Activated CD4-positive, alpha-beta T cell treated with anti-CD3 and anti-CD28 coated beads, Interleukin-2, amount 10 ng/mL, durations not matched to agents 7 days and 5 days (primary cell): ENCODE results near the gene CAPN12. TPM values are rescaled to one million over a fixed set of nuclear protein-coding genes. Genes with fewer than 3 reads are reported as not detected.

Experiments used
- CTCF ChIA-PET: fragments of 350-600 bp; sonication (Branson Sonifier 250); formaldehyde crosslinking; loops from one replicate; lab custom pipeline; 2021; ENCODE audit warnings: antibody characterized with exemption; lab: Charles Lee
- POLR2A ChIA-PET: fragments of 350-600 bp; sonication (Branson Sonifier 250); formaldehyde crosslinking; loops from one replicate; lab custom pipeline; 2021; ENCODE audit warnings: antibody characterized with exemption; lab: Charles Lee
- DNase-seq: peaks from one replicate; pipeline ENCODE4 v3.0.0-alpha.2; 2020
- H3K27ac Mint-ChIP-seq: one replicate; pipeline ENCODE4 v1.8.0; 2021; ENCODE audit warnings: mild to moderate bottlenecking, moderate library complexity, mixed read lengths
- H3K27me3 Mint-ChIP-seq: one replicate; pipeline ENCODE4 v1.8.0; 2021; ENCODE audit warnings: mixed read lengths
- H3K36me3 Mint-ChIP-seq: one replicate; pipeline ENCODE4 v1.8.0; 2021; ENCODE audit warnings: low read depth, mixed read lengths
- H3K4me1 Mint-ChIP-seq: one replicate; pipeline ENCODE4 v1.8.0; 2021; ENCODE audit warnings: mixed read lengths
- H3K4me3 Mint-ChIP-seq: one replicate; pipeline ENCODE4 v1.8.0; 2021; ENCODE audit warnings: mild to moderate bottlenecking, moderate library complexity, mixed read lengths
- H3K9me3 Mint-ChIP-seq: one replicate; pipeline ENCODE4 v1.8.0; 2021; ENCODE audit warnings: mixed read lengths
- total RNA-seq, 2 experiments: library from RNA; stranded (reverse); gene quantifications; one replicate each; pipeline ENCODE4 v1.2.3, GENCODE V29; 2021

The CAPN12 gene
- total RNA-seq, 2 experiments from 2014 or later = 3.5 to 3.7 TPM

GRCh38 chr19:38707512-38708114 lies 36.7 kb downstream of the CAPN12 start:
- ChIA-PET POLR2A (no interaction called here), CTCF (no interaction called here)
- Mint-ChIP-seq H3K27me3 (no peaks in the 10 kb centered on the region), H3K4me3 (no peak overlapping the region), H3K4me1 (no peaks in the 10 kb centered on the region), H3K9me3 (no peaks in the 10 kb centered on the region), H3K36me3 (peaks cover 32% of the 10 kb centered on the region), H3K27ac (no peak overlapping the region)
- DNase-seq = no peak

DNA sequence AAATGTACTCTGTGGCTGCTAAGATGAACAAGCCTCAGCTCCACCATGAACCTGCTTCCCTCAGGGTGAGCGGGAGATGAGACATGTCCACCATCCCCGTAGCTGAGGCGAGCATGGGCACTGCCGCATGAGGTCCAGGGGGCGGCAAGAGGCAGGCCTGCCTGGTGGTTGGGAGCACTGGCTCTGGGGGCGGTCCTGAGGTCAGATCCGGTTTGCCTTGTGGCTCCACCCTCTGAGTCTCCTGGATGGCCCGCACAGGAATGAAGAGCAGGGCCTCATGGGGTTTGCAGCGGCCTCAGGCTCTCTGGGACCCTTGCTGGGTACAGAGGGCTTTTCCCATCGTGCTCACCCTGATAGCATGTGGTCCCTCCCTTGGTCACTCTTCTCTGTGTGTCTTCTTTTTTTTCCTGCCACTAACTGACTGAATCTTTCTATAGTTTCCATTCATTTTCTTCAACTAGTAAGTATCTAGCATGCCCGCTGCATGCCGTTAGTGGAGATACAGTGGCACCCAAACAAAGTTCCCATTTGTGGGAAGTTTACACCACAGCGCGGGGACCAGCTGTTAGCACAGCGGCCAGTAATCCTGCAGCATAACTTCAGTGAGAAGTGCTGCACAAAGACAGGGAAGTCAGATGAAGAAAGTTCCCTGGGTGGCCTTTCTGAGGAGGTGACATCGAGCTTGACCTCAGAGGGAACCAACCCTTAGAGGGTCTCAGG lies 37.3 kb downstream of the CAPN12 start:
- ChIA-PET POLR2A (interaction anchor here (0.7 kb wide), 1 partner anchor 45 kb away, joined by 3 read pairs; no protein-coding TSS in a partner anchor), CTCF (no interaction called here)
- DNase-seq = no peak
- no peak overlapping the region for H3K27ac Mint-ChIP-seq
- no peak overlapping the region for H3K4me3 Mint-ChIP-seq
- no peaks in the 10 kb centered on the region for H3K27me3 Mint-ChIP-seq
- no peaks in the 10 kb centered on the region for H3K4me1 Mint-ChIP-seq
- peaks cover 32% of the 10 kb centered on the region for H3K36me3 Mint-ChIP-seq
- H3K9me3 Mint-ChIP-seq = no peaks in the 10 kb centered on the region

- no peak overlapping the region for H3K27ac Mint-ChIP-seq
- CTCF ChIA-PET = interaction anchor here (0.9 kb wide), 1 partner anchor 10 kb away, joined by 3 read pairs; no protein-coding TSS in a partner anchor
Measured at GRCh38 chr19:38705197-38706019, 38.9 kb downstream of the CAPN12 start.

GRCh38 chr19:38704488-38705026 lies 39.7 kb downstream of the CAPN12 start:
- H3K27ac Mint-ChIP-seq = no peak overlapping the region
- H3K4me1 Mint-ChIP-seq = no peaks in the 10 kb centered on the region
- no peaks in the 10 kb centered on the region for H3K27me3 Mint-ChIP-seq
- no peak for DNase-seq
- ChIA-PET POLR2A (no interaction called here), CTCF (interaction anchor here (1.2 kb wide), 1 partner anchor 18 kb away, joined by 3 read pairs; no protein-coding TSS in a partner anchor)
- H3K36me3 Mint-ChIP-seq = peaks cover 34% of the 10 kb centered on the region
- no peak overlapping the region for H3K4me3 Mint-ChIP-seq
- H3K9me3 Mint-ChIP-seq = no peaks in the 10 kb centered on the region

More at GRCh38 chr19:38705197-38706019, 38.9 kb downstream of the CAPN12 start:
- H3K4me1 Mint-ChIP-seq = no peaks in the 10 kb centered on the region
- H3K36me3 Mint-ChIP-seq = peaks cover 33% of the 10 kb centered on the region
- no peak overlapping the region for H3K4me3 Mint-ChIP-seq
- no peaks in the 10 kb centered on the region for H3K9me3 Mint-ChIP-seq
- POLR2A ChIA-PET = no interaction called here
- no peak for DNase-seq
- H3K27me3 Mint-ChIP-seq = no peaks in the 10 kb centered on the region

GRCh38 chr19:38703509-38703908 lies 40.8 kb downstream of the CAPN12 start:
- H3K27ac Mint-ChIP-seq = peak overlapping the region; percentile 57
- POLR2A ChIA-PET = no interaction called here
- CTCF ChIA-PET = interaction anchor here (0.8 to 1.2 kb wide), 2 partner anchors 10 to 17 kb away, joined by 3 read pairs; no protein-coding TSS in a partner anchor
- peaks cover 4% of the 10 kb centered on the region for H3K4me1 Mint-ChIP-seq
- DNase-seq = no peak
- H3K36me3 Mint-ChIP-seq = peaks cover 31% of the 10 kb centered on the region
- no peak overlapping the region for H3K4me3 Mint-ChIP-seq
- H3K27me3 Mint-ChIP-seq = no peaks in the 10 kb centered on the region
- no peaks in the 10 kb centered on the region for H3K9me3 Mint-ChIP-seq

- no peak for DNase-seq
- CTCF ChIA-PET = interaction anchor here (0.6 kb wide), 1 partner anchor 132 kb away, joined by 4 read pairs; no protein-coding TSS in a partner anchor
- Mint-ChIP-seq H3K4me3 (no peak overlapping the region), H3K36me3 (peaks cover 26% of the 10 kb centered on the region), H3K27me3 (no peaks in the 10 kb centered on the region), H3K27ac (no peak overlapping the region), H3K4me1 (peaks cover 13% of the 10 kb centered on the region), H3K9me3 (no peaks in the 10 kb centered on the region)
- POLR2A ChIA-PET = no interaction called here
Measured at GRCh38 chr19:38702278-38702677, 42.0 kb downstream of the CAPN12 start.

DNA sequence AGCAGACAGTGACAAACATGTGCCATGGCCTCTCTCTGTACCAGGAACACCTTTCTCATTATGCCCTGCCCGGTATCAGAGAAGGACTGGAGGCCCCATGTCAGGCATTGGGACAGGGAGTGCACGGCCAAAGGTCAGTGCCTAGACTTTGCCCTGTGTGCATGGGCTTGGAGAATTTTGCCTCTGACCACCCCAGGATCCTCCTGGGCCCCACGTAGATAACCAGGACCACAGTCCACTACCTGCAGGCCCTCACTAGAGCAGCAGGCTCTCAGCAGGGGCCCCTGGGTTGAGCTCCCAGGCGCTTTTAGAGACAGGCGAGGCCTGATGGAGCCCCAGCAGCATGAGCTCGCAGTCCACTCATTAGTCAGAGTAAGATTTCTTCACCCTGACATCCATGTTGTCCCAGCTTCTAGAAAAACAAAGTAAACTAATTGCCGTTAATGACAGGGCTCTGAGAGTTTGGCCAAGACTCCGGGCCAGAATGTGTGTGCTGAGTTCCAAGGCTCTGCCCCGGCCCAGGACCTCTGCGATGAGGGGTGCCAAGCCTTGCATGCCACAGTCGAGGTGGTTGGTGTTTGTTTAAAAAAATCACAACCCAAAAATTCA lies 42.7 kb downstream of the CAPN12 start:
- H3K27me3 Mint-ChIP-seq = no peaks in the 10 kb centered on the region

GRCh38 chr19:38700902-38701454 lies 43.3 kb downstream of the CAPN12 start:
- Mint-ChIP-seq H3K36me3 (peaks cover 20% of the 10 kb centered on the region), H3K27ac (no peak overlapping the region), H3K9me3 (no peaks in the 10 kb centered on the region), H3K4me3 (no peak overlapping the region), H3K4me1 (peaks cover 21% of the 10 kb centered on the region), H3K27me3 (no peaks in the 10 kb centered on the region)
- POLR2A ChIA-PET = no interaction called here
- no peak for DNase-seq
- CTCF ChIA-PET = interaction anchor here (0.6 kb wide), 1 partner anchor 15 kb away, joined by 4 read pairs; no protein-coding TSS in a partner anchor

More for the DNA sequence above, 42.7 kb downstream of the CAPN12 start:
- DNase-seq = no peak
- Mint-ChIP-seq H3K27ac (no peak overlapping the region), H3K36me3 (peaks cover 22% of the 10 kb centered on the region), H3K9me3 (no peaks in the 10 kb centered on the region), H3K4me1 (peaks cover 17% of the 10 kb centered on the region), H3K4me3 (no peak overlapping the region)
- POLR2A ChIA-PET = no interaction called here
- CTCF ChIA-PET = interaction anchor here (0.6 kb wide), 1 partner anchor 15 kb away, joined by 4 read pairs; no protein-coding TSS in a partner anchor

- H3K36me3 Mint-ChIP-seq = peaks cover 16% of the 10 kb centered on the region
- POLR2A ChIA-PET = no interaction called here
- CTCF ChIA-PET = interaction anchor here (1.0 to 1.4 kb wide), 2 partner anchors 14 to 20 kb away, joined by 3 read pairs; no protein-coding TSS in a partner anchor
- no peaks in the 10 kb centered on the region for H3K9me3 Mint-ChIP-seq
- H3K27me3 Mint-ChIP-seq = no peaks in the 10 kb centered on the region
- H3K4me1 Mint-ChIP-seq = peaks cover 25% of the 10 kb centered on the region
- H3K27ac Mint-ChIP-seq = peak overlapping the region; percentile 13
- DNase-seq = no peak
- no peak overlapping the region for H3K4me3 Mint-ChIP-seq
Measured at GRCh38 chr19:38700350-38700901, 43.8 kb downstream of the CAPN12 start.

DNA sequence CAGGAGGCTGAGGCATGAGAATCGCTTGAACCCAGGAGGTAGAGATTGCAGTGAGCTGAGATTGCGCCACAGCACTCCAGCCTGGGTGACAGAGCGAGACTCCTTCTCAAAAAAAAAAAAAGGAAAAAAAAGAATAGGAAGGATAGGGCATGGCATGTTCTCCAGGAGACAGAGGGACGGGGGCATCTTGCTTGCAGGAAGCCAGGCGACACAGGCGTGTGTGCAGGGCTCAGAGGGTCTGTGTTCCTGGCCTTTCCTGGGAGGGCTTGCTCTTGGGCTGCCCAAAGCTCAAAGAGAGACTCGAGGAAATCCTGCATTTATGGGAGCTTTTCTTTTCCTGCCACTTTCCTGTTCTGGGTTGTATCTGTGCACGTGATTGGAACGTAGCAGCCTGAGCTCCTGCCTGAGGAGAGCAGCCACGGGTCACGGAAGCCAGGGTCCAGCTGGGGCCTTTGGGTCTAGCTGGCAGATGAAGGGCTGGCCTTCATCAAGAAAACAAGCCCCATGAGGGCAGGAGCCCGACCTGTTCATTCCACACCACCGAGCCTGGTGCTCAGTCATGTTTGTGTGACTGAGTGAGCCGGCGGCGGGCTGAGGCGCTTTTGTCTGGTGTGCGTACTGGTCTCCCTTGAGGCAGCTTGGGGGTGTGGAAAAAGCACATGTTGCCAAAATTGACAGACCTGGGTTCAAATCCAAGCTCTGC lies 44.5 kb downstream of the CAPN12 start:
- no peak for DNase-seq
- Mint-ChIP-seq H3K4me1 (peaks cover 31% of the 10 kb centered on the region), H3K36me3 (peaks cover 21% of the 10 kb centered on the region), H3K27me3 (no peaks in the 10 kb centered on the region), H3K4me3 (no peak overlapping the region), H3K27ac (peak overlapping the region; percentile 13), H3K9me3 (no peaks in the 10 kb centered on the region)
- CTCF ChIA-PET = interaction anchor here (1.0 to 1.4 kb wide), 2 partner anchors 13 to 19 kb away, joined by 3 read pairs; no protein-coding TSS in a partner anchor
- POLR2A ChIA-PET = interaction anchor here (0.7 kb wide), 1 partner anchor 45 kb away, joined by 5 read pairs; no protein-coding TSS in a partner anchor

- DNase-seq = no peak
- ChIA-PET POLR2A (interaction anchor here (0.7 kb wide), 1 partner anchor 44 kb away, joined by 5 read pairs; no protein-coding TSS in a partner anchor), CTCF (interaction anchor here (1.4 kb wide), 1 partner anchor 18 kb away, joined by 3 read pairs; no protein-coding TSS in a partner anchor)
- Mint-ChIP-seq H3K9me3 (no peaks in the 10 kb centered on the region), H3K27ac (peak overlapping the region; percentile 41), H3K4me1 (peaks cover 39% of the 10 kb centered on the region), H3K36me3 (peaks cover 20% of the 10 kb centered on the region), H3K4me3 (no peak overlapping the region), H3K27me3 (no peaks in the 10 kb centered on the region)
Measured at GRCh38 chr19:38699027-38699346, 45.3 kb downstream of the CAPN12 start.
